ENCODE data around the gene CELF1. TPM values are rescaled to one million over a fixed set of nuclear protein-coding genes. Genes with fewer than 3 reads are reported as not detected.

CELF1 gene
- 129 and 136 TPM in 2 replicates for total RNA-seq

DNA sequence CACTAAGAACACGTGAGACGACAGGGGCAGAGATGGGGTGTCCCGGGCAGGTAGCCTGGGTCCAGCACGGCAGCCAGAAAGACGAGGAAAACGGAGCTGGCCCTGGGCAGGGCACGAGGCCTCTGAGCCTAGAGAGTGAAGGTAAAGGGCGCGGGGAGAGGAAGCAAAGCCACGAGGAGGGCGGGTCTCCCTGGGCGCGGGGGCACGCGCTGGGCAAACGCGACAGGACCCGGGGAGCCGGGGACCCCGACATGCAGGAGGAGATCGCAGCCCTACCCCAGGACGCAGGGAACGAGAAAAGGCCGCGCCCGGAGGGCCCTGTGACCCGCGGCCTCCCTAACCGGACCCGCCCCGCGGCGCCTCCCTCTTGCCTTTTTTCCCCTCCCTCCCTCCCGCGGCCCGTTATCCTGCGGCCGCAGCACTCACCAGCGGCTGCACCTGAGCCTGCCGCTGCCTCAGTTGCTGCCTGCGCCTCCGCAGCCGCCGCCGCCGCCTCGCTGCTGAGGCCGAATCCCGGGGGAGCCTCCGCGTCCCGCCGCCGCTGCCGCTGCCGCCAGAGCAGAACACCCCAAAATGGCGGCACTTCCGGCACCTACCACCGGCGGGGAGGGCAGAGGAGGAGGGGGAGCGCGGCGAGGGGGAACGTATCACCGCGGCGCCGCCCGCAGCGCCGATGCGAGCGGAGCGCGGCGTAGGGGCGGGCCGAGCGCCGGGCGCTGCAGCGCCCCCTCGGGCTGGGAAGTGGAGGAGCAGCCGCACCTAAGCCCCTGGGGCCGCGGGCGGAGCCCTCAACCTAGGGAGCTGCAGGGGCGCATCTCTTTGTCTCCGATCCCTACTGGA, at the start of gene CELF1:
Gene CELF1, minus strand, starts transcription at position 567 of the 840 bp plus-strand sequence. CDS start 53,609 bp downstream, outside the sequence.
- no peaks in the 10 kb centered on the region for H3K9me3 Mint-ChIP-seq
- TF ChIP-seq, protein P1, sequence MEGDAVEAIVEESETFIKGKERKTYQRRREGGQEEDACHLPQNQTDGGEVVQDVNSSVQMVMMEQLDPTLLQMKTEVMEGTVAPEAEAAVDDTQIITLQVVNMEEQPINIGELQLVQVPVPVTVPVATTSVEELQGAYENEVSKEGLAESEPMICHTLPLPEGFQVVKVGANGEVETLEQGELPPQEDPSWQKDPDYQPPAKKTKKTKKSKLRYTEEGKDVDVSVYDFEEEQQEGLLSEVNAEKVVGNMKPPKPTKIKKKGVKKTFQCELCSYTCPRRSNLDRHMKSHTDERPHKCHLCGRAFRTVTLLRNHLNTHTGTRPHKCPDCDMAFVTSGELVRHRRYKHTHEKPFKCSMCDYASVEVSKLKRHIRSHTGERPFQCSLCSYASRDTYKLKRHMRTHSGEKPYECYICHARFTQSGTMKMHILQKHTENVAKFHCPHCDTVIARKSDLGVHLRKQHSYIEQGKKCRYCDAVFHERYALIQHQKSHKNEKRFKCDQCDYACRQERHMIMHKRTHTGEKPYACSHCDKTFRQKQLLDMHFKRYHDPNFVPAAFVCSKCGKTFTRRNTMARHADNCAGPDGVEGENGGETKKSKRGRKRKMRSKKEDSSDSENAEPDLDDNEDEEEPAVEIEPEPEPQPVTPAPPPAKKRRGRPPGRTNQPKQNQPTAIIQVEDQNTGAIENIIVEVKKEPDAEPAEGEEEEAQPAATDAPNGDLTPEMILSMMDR (IDR thresholded peaks at IDR 0.05), result peak; percentile 33
- POLR2A ChIA-PET, result interaction anchor here (0.6 to 2.7 kb wide), 12 partner anchors 12 to 559 kb away, joined by 3 to 29 read pairs (median 4); partner anchors contain the start of genes ACP2, FNBP4, KBTBD4 and NDUFS3
- H3K36me3 Mint-ChIP-seq (ENCODE audit: low read depth), result peaks cover 16% of the 10 kb centered on the region
- intact Hi-C loops (cut with micrococcal nuclease), result loop anchor here (1.0 to 5.0 kb wide), 14 partner anchors 9 to 558 kb away; partner anchors contain the start of genes AGBL2, ARFGAP2, FNBP4 and MTCH2
- H3K4me1 Mint-ChIP-seq, result peaks cover 50% of the 10 kb centered on the region
- CTCF ChIA-PET, result interaction anchor here (0.6 to 1.9 kb wide), 7 partner anchors 12 to 48 kb away, joined by 3 to 4 read pairs (median 3); no protein-coding TSS in a partner anchor
- H3K4me3 Mint-ChIP-seq, result peak within 1 kb of the TSS; percentile 96
- ATAC-seq (ENCODE audit: low read depth) (peak; percentile 94), DNase-seq (peak; percentile 93)
- no peaks in the 10 kb centered on the region for H3K27me3 Mint-ChIP-seq
- H3K27ac Mint-ChIP-seq, result peak within 1 kb of the TSS; percentile 97

DNA sequence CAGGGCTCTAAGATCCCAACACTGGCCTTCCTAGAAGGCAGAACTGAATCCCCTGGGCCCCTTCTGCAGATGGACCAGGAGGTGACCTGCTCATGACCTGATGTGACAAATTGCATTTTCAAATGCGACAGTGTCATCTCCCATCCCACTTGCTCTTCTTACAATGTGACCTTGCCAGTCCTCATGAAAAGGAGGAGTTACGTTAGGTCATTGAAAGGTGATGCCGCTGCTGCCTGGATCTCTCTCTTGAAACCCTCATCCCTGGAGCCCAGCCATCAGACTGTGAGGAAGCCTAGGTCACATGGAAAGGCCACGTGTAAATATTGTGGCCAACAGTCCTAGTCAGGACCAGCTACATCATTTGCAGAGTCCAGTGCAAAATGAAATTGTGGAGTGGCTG, 47.0 kb upstream of the CELF1 start:
- ATAC-seq (ENCODE audit: low read depth) (no peak), DNase-seq (no peak)
- Mint-ChIP-seq H3K27ac (no peak overlapping the region), H3K9me3 (no peaks in the 10 kb centered on the region), H3K36me3 (ENCODE audit: low read depth) (no peaks in the 10 kb centered on the region), H3K4me3 (no peak overlapping the region), H3K27me3 (peaks cover 10% of the 10 kb centered on the region), H3K4me1 (no peaks in the 10 kb centered on the region)
- POLR2A ChIA-PET, result no interaction called here
- intact Hi-C loops (cut with micrococcal nuclease), result no loop called here
- CTCF ChIA-PET, result no interaction called here
- TF ChIP-seq, protein P1 (IDR thresholded peaks at IDR 0.05), result no peak

DNA sequence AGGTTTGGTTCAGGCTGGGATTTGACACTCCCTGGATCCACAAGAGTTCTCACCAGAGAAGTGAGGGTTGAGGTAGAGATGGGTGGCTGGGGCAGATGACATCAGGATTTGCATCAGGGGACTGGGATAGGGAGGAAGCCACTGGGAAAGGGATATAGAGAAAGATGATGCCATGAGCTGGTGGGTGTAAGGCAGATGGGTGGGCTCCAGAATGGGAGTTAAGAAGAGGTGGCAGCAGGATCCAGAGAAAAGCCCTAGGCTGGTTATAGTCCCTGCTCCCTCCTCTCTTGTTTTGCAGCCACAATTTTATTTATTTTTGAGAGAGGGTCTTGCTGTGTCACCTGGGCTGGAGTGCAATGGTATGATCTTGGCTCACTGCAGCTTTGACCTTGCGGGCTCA, 43.0 kb upstream of the CELF1 start:
- POLR2A ChIA-PET, result no interaction called here
- no peak overlapping the region for H3K4me3 Mint-ChIP-seq
- peaks cover 32% of the 10 kb centered on the region for H3K27me3 Mint-ChIP-seq
- H3K9me3 Mint-ChIP-seq, result no peaks in the 10 kb centered on the region
- no peak overlapping the region for H3K27ac Mint-ChIP-seq
- CTCF ChIA-PET, result no interaction called here
- H3K36me3 Mint-ChIP-seq (ENCODE audit: low read depth), result no peaks in the 10 kb centered on the region
- no peak for DNase-seq
- ATAC-seq (ENCODE audit: low read depth), result no peak
- TF ChIP-seq, protein P1 (IDR thresholded peaks at IDR 0.05), result no peak
- peaks cover 17% of the 10 kb centered on the region for H3K4me1 Mint-ChIP-seq
- intact Hi-C loops (cut with micrococcal nuclease), result no loop called here

DNA sequence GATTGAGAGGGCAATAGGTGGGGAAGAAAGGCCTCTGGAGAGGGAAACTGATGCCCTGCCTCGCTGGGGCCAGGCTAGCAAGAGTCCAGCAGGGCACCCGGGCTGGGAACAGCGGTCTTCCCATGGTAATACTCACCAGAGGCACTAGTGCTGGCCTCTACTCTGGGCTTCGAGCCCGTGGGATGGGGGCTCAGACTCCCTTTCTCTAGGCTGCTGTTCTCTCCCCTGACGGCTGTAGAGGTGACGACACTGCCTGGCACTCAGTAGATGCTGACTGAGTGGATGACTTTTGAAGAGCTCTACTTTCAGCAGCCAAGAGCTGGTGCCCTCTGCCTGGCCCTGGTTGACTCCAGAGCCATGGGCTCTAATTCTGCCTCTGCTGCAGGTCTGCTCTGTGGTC, 42.1 kb upstream of the CELF1 start:
- TF ChIP-seq, protein P1 (IDR thresholded peaks at IDR 0.05), result no peak
- H3K36me3 Mint-ChIP-seq (ENCODE audit: low read depth), result no peaks in the 10 kb centered on the region
- H3K9me3 Mint-ChIP-seq, result no peaks in the 10 kb centered on the region
- DNase-seq, result no peak
- ATAC-seq (ENCODE audit: low read depth), result no peak
- CTCF ChIA-PET, result no interaction called here
- POLR2A ChIA-PET, result interaction anchor here (0.6 to 0.7 kb wide), 2 partner anchors 28 to 403 kb away, joined by 3 to 6 read pairs; no protein-coding TSS in a partner anchor
- H3K4me1 Mint-ChIP-seq, result peaks cover 17% of the 10 kb centered on the region
- H3K27ac Mint-ChIP-seq, result no peak overlapping the region
- intact Hi-C loops (cut with micrococcal nuclease), result no loop called here
- no peak overlapping the region for H3K4me3 Mint-ChIP-seq
- H3K27me3 Mint-ChIP-seq, result peaks cover 32% of the 10 kb centered on the region
